HG03045 (cell line): ENCODE measurements around the gene AK2.
"Not testable (repeated sequence)": the region's sequence is repeated elsewhere in the genome, so short reads cannot be mapped to it uniquely, and the experiment has no call there.

Experiments used
- ATAC-seq: cut with Tn5 transposase; IDR thresholded peaks from one replicate; pipeline ENCODE4 v1.9.1; 2021; ENCODE audit warnings: mild to moderate bottlenecking, moderate library complexity; ENCODE audit not compliant: unreplicated experiment

AK2 gene

DNA sequence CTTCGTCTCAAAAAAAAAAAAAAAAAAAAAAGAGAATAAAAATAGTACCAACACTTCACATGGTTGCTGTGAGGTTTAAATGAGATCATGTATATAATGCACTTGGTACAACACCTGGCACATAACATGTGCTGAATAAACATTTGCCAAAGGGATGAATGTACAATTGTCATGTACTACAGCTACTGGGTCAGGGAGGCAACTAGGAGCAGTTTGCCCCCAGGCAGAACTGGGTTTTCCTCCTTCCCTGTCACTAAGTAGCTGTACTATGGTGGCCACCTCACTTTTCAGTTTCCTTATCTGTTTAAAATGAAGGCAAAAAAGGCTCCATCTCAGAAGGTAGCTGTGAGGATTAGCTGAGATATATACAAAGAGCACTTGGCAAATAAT, 11.5 kb downstream of the AK2 start:
- no peak for ATAC-seq

GRCh38 chr1:33024430-33025179, 12.1 kb downstream of the AK2 start:
- ATAC-seq, result not testable (repeated sequence)

- no peak for ATAC-seq
Observed at GRCh38 chr1:33022650-33023200, 14.0 kb downstream of the AK2 start.

DNA sequence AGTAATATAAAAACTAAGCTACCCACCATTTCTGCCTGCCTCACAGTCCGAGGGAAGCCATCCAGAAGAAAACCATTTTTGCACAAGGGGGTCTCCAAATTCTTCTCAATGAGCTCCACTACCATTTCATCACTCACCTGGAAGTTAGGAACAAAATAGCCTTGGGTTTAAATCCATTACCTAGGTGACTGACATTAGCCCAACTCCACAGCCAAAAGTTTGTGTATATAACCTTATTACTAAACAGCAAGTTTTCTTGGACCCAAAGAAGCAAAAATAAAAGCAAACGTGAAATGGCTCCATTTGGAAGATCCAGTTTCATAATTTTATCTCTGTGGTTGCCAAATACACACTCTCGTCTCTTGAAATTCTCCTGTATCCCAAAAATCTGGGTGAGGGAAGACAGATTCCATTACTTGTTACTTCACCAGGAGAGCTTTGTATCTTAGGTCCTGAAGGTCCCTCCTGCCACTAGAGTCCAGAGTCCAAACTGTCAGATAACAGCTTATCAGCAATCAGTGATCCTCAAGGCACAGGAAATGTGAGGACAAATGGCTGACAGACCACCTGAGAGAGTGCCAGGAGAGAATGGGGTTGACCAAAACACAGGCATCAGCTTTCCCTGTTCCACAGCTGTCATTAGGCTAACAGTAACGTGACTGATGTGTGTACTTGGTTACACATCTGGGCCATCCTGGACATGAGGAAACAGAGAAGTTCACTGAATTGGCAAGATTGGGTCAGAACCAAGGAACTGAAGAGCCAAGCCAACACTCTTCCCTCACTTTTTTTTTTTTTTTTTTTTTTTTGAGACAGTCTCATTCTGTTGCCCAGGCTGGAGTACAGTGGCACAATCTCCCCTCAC, 14.9 kb downstream of the AK2 start:
- no peak for ATAC-seq

- no peak for ATAC-seq
Observed at GRCh38 chr1:33018112-33018511, 18.6 kb downstream of the AK2 start.

- ATAC-seq, result no peak
Observed at GRCh38 chr1:33017175-33017574, 19.5 kb downstream of the AK2 start.

DNA sequence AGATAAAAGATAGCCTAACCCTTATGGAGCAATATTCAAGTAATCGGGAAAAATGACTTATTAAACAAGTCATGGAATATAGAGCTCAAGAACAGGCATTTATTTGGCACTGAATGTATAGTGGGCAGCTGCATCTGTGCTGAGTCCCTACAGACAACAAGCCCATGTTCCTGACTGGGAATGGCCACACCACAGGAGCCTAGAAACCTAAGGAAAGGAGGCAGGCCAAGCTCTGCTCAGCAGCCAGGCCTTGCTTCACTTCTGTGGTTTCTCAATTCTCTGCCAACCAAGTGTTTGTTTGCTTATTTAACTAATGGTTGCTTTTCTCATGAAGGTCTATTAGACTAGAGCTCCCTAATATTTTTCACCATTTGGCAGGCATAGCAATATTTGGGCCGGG, 21.5 kb downstream of the AK2 start:
- ATAC-seq, result no peak

GRCh38 chr1:33014464-33015163, 22.1 kb downstream of the AK2 start:
- no peak for ATAC-seq

DNA sequence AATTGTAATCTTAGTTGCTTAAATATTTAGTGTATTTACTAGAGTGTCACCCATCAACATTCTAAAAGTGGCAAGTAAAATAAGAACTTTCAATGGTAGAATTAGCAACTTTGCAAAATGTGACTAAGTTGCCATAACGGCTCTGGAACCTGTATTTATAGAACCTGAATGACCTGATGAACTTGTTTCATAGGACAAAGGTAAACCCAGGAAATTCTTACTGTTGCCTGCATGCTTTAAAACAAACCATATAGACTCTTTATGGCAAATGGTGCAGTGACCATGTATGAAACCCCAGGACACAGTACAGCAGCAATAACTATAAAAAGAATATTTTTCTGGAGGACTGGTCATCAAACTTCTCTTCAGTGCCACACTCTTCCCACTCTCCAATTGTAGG, 22.9 kb downstream of the AK2 start:
- no peak for ATAC-seq

DNA sequence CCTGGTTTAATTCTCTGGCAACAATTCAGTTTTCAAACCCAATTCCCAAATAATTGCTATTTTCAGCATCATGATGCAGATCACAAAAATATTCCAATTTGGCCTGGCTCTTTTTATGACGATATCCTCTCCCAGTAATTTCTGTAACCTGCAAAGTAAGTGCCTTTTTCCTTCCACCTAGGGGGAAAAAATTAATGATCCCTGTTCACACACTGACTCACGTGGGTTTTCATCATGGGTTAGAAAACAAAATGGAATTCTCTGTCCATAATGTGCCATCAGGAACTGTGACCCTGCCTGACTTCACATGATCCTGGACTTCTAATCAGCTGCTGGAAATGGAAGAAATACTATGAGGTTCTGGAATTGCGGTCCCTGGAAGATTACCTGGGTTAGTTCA, 24.5 kb downstream of the AK2 start:
- no peak for ATAC-seq

GRCh38 chr1:33010932-33011731, 25.6 kb downstream of the AK2 start:
- no peak for ATAC-seq

DNA sequence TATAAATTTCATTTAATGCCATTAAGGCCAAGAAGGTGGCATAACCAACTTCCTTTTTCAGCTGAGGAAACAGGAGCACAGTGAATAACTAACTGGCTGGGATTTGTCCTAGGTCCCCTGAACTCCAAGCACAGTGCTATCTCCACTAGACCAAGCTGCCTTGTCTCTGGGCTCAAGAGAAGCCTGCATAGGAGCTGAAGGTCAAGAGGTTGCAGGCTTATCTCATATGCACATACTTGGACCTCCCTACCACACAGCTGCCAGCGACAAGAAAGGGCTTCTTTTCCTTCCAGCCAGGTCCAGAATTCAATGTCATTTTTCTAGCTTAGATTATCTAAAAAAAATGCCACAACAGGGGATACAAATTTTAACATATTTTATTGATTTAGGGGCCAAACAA, 27.1 kb downstream of the AK2 start:
- no peak for ATAC-seq

DNA sequence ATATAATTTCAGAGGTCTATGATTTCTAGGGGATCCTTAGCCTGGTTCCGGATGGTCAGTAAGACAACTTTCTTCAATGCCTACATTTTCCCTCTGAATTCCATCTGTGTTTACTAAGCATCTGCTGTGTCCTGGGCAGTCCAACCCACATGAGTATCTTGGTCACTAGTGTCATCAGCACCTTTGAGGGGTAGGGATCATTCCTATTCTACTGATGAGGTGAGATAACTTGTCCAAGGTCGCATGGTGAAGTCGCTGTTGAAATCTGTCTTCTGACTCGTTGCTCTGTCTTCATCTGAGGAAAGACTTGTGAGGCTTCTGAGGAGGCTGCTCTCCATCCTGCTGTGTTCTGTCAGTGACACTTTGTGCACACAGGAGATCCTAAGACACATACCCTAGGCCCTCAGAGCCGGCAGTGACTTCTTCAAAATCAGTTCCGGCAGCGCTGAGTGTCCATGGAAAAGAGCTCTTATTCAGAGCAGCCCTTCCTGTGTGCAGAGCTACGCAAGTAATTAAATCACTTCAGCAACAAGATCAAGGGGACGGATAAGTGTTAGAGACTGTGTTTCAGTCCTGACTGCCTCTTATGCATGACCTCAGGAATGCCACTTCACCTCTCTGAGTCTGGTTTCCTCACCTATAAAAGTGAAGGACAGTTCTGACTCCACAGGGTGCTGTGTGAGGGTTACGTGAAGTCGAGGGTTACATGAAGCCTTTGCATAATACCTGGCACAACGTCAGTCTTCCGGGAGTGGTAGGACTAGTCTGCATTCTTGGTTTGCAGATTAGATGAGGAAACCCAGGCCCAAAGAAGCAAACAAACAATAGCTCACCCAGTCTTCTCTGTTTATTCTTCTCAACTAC, 28.4 kb downstream of the AK2 start:
- no peak for ATAC-seq

GRCh38 chr1:33007190-33008050, 29.3 kb downstream of the AK2 start:
- no peak for ATAC-seq

DNA sequence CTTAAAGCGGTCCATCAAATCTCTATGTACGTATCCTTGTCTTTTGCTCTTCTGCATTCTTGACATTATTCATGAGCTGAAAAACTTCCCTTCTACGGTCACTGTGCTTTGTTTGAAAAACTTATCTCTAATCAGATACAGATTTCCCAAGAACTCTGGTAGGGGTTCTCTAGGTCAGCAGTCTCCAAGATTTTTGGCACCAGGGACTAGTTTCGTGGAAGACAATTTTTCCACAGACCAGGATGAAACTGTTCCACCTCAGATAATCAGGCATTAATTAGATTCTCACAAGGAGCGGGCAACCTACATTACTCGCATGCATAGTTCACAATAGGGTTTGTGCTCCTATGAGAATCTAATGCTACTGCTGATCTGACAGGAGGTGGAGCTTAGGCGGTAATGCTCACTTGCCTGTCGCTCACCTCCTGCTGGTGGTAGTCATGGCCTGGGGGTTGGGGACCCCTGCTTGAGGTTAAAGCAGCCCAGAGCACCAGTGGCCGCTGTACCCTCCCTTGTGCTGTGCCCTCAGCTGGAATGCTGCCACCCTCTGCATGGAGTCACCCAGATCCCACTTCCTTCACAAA, 30.8 kb downstream of the AK2 start:
- no peak for ATAC-seq

DNA sequence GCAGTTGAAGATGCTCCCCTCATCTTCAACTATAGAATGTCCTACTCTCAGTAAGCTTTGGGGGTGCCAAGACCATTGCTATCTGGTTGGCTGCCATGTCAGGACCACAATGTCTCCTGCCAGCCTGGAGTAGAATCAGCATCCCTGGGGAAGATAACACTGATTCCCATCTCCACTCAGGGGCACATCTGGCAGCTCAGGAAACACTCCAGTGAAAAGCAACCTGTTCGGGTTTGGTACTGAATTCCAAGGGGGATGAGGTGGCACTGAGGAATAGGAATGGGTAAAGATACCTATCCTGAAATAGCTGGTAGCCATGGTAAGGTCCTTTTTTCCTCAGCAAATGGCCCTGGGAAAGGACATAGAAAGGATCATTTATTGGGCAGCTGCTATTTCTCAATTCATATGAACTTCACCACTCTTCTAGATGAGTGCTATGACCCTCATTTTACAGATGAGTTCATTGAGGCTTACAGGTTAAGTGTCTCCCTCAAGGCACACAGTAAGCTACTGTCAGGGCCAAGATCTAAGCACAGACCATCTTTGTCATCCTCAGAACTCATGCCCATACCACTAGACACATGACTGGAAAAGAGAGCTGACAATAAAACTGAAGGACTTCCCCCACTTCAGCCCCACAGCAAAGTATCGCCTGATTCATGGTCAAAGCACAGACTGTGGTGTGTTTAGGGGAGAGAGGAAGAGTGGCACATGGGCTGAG, 31.4 kb downstream of the AK2 start:
- no peak for ATAC-seq

- ATAC-seq, result no peak
Observed at GRCh38 chr1:33004613-33005012, 32.1 kb downstream of the AK2 start.

DNA sequence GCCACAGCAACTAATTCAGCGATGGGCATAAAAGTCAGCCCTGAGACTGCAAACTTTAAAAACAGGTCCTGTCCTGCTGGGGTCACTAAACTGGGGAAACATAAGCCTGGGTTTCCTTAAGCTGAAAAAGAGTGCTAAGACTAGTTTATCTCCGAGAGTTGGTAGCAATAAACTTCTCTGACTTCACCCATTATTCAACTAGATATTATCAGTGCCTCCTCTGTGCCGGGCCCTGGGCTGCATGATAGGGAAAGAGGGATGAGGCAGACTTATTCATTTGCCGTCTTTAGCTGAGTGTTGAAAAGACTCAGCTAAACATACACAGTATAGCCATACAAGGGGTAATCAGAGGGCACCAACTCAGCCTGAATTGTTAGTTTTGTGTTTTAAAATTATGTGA, 33.0 kb downstream of the AK2 start:
- ATAC-seq, result no peak
